ENCODE data around the gene TOLLIP.

GRCh38 chr11:1234771-1235305, 74.6 kb downstream of the TOLLIP start:
- TF ChIP-seq CTCF (IDR thresholded peaks at IDR 0.05; ENCODE audit: low read length), result no peak
- TF ChIP-seq EZH2 (IDR thresholded peaks at IDR 0.05; ENCODE audit: borderline replicate concordance, low read length), result no peak

All from OCI-LY1 (cell line).